A549 (cell line): Measurements from ENCODE around the gene ZBTB49. TPM values are rescaled to one million over a fixed set of nuclear protein-coding genes. Genes with fewer than 3 reads are reported as not detected.

Experiments
- ATAC-seq, 2 experiments: fragments of 200-7000 bp in 1 of 2; fragments of >200 bp in 1 of 2; cut with Nextera tagmentation in 1 of 2; cut with Tn5 transposase in 1 of 2; 3 replicates each; pipeline versions ENCODE4 v1.8.0 to v1.9.1; 2018 to 2020; ENCODE audit warnings: mild to moderate bottlenecking in 1 of 2, moderate library complexity in 1 of 2
- CTCF ChIA-PET: fragments of 300-600 bp; sonication (Branson Sonifier 250); formaldehyde crosslinking; extraction: SDS; loops from one replicate; lab custom pipeline; 2021; ENCODE audit warnings: antibody characterized with exemption, inconsistent platforms; lab: Yijun Ruan, JAX
- POLR2A ChIA-PET: fragments of 350-600 bp; formaldehyde crosslinking; extraction: SDS; loops from one replicate; lab custom pipeline; 2021; ENCODE audit warnings: antibody characterized with exemption, inconsistent platforms; lab: Yijun Ruan, JAX
- DNase-seq, 2 experiments: peaks; one replicate each; pipeline versions ENCODE4 v3.0.0 to v3.0.0-alpha.2; 2011 to 2016; ENCODE audit warnings: low read depth in 1 of 2, low spot score in 1 of 2
- FAIRE-seq: peaks from 2 replicates; lab custom pipeline; 2011; peaks lifted over from hg19 to GRCh38; lab: Jason Lieb, UNC
- H3K27ac ChIP-seq, 2 experiments: fragments of >200 bp; sonication (Bioruptor Twin); formaldehyde crosslinking; 3 replicates each; pipeline ENCODE4 v1.5.1; 2016 to 2017
- H3K4me1 ChIP-seq: fragments of >200 bp; sonication (Bioruptor Twin); formaldehyde crosslinking; 3 replicates; pipeline ENCODE4 v1.6.1; 2016
- H3K4me2 ChIP-seq: fragments of >200 bp; sonication (Bioruptor Twin); formaldehyde crosslinking; 3 replicates; pipeline ENCODE4 v1.6.1; 2016
- H3K4me3 ChIP-seq: fragments of >200 bp; sonication (Bioruptor Twin); formaldehyde crosslinking; 3 replicates; pipeline ENCODE4 v1.5.1; 2016
- H3K9me3 ChIP-seq: fragments of >200 bp; sonication (Bioruptor Twin); formaldehyde crosslinking; 3 replicates; pipeline ENCODE4 v1.6.1; 2016
- BHLHE40 ChIP-seq: IDR thresholded peaks from 2 replicates; pipeline ENCODE4 v1.6.1; 2012; ENCODE audit warnings: low read depth, low read length, inconsistent platforms
- CBX8 ChIP-seq: fragments of 200-600 bp; sonication (generic); IDR thresholded peaks from 2 replicates; pipeline ENCODE4 v1.6.1; 2016
- CEBPB ChIP-seq, 2 experiments: fragments of >200 bp in 1 of 2; sonication (Bioruptor Twin) in 1 of 2; formaldehyde crosslinking in 1 of 2; IDR thresholded peaks; 2 replicates each; pipeline ENCODE4 v1.6.1; 2012 to 2016
- CHD2 ChIP-seq: fragments of 150-350 bp; IDR thresholded peaks from 2 replicates; pipeline ENCODE4 v1.6.1; 2014; ENCODE audit warnings: low read length; ENCODE audit not compliant: partially characterized antibody
- EHF ChIP-seq: fragments of 250-450 bp; sonication (Bioruptor Pico); IDR thresholded peaks from 2 replicates; pipeline ENCODE4 v1.5.0; 2020; ENCODE audit warnings: mild to moderate bottlenecking
- EP300 ChIP-seq, 2 experiments: fragments of >200 bp; sonication (Bioruptor Twin); formaldehyde crosslinking; IDR thresholded peaks; 2 replicates in 1 of 2; 3 replicates in 1 of 2; pipeline ENCODE4 v1.6.1; 2016 to 2017
- FOSB ChIP-seq: fragments of 250-450 bp; sonication (Bioruptor Pico); IDR thresholded peaks from 2 replicates; pipeline ENCODE4 v1.5.0; 2020; ENCODE audit warnings: mild to moderate bottlenecking, moderate library complexity
- FOXS1 ChIP-seq: fragments of 250-450 bp; sonication (Bioruptor Pico); IDR thresholded peaks from 2 replicates; pipeline ENCODE4 v1.5.0; 2020; ENCODE audit warnings: mild to moderate bottlenecking, moderate library complexity
- HEYL ChIP-seq: fragments of 250-450 bp; sonication (Bioruptor Pico); IDR thresholded peaks from 2 replicates; pipeline ENCODE4 v1.8.0; 2021; ENCODE audit warnings: mild to moderate bottlenecking, moderate library complexity
- HOXA7 ChIP-seq: fragments of 250-450 bp; sonication (Bioruptor Pico); IDR thresholded peaks from 2 replicates; pipeline ENCODE4 v1.5.0; 2020; ENCODE audit warnings: mild to moderate bottlenecking, moderate library complexity
- HOXB13 ChIP-seq: fragments of 250-450 bp; sonication (Bioruptor Pico); IDR thresholded peaks from 2 replicates; pipeline ENCODE4 v1.5.0; 2020; ENCODE audit warnings: low read depth, mild to moderate bottlenecking, moderate library complexity
- HOXB5 ChIP-seq: fragments of 250-450 bp; sonication (Bioruptor Pico); IDR thresholded peaks from 2 replicates; pipeline ENCODE4 v1.5.0; 2020; ENCODE audit warnings: mild to moderate bottlenecking, moderate library complexity
- MAFK ChIP-seq: fragments of 450-650 bp; IDR thresholded peaks from 2 replicates; pipeline ENCODE4 v1.6.1; 2014; ENCODE audit not compliant: partially characterized antibody
- MAZ ChIP-seq: fragments of 150-350 bp; IDR thresholded peaks from 2 replicates; pipeline ENCODE4 v1.6.1; 2014; ENCODE audit warnings: antibody characterized with exemption, low read depth, low read length, borderline replicate concordance
- MYC ChIP-seq: IDR thresholded peaks from 2 replicates; pipeline ENCODE4 v1.6.1; 2012; ENCODE audit warnings: mild to moderate bottlenecking, inconsistent platforms, low read length, improper control_type of control experiment, borderline replicate concordance
- NPAS2 ChIP-seq: fragments of 250-450 bp; sonication (Bioruptor Pico); IDR thresholded peaks from 2 replicates; pipeline ENCODE4 v1.8.0; 2022; ENCODE audit warnings: mild to moderate bottlenecking, moderate library complexity, borderline replicate concordance
- NR3C1 ChIP-seq: fragments of >200 bp; sonication (Bioruptor Twin); formaldehyde crosslinking; IDR thresholded peaks from 3 replicates; pipeline ENCODE4 v1.6.1; 2017
- PBX3 ChIP-seq: IDR thresholded peaks from 2 replicates; pipeline ENCODE4 v1.6.1; 2012
- PHF8 ChIP-seq: fragments of 200-600 bp; sonication (generic); IDR thresholded peaks from 2 replicates; pipeline ENCODE4 v1.6.1; 2016; ENCODE audit warnings: low read depth, mild to moderate bottlenecking, antibody characterized with exemption, moderate library complexity, borderline replicate concordance
- POLR2A ChIP-seq: IDR thresholded peaks from 2 replicates; pipeline ENCODE4 v1.6.1; 2012; ENCODE audit warnings: mild to moderate bottlenecking, low read length
- POLR2AphosphoS2 ChIP-seq: conservative IDR thresholded peaks from 2 replicates; pipeline ENCODE4 v1.6.1; 2012; ENCODE audit warnings: low read length, improper control_type of control experiment, inconsistent platforms
- RFX5 ChIP-seq: fragments of 450-650 bp; IDR thresholded peaks from 2 replicates; pipeline ENCODE4 v1.7.1; 2014; ENCODE audit warnings: antibody characterized with exemption, mild to moderate bottlenecking, moderate library complexity
- SMC3 ChIP-seq: fragments of >200 bp; sonication (Bioruptor Twin); formaldehyde crosslinking; IDR thresholded peaks from 3 replicates; pipeline ENCODE4 v1.6.1; 2018; ENCODE audit warnings: inconsistent platforms
- SREBF2 ChIP-seq: fragments of 450-650 bp; IDR thresholded peaks from 2 replicates; pipeline ENCODE4 v1.6.1; 2014; ENCODE audit warnings: mild to moderate bottlenecking, moderate library complexity
- TFCP2L1 ChIP-seq: fragments of 250-450 bp; sonication (Bioruptor Pico); IDR thresholded peaks from 2 replicates; pipeline ENCODE4 v1.5.0; 2021; ENCODE audit warnings: mild to moderate bottlenecking
- ZC3H11A ChIP-seq: fragments of 450-650 bp; IDR thresholded peaks from 2 replicates; pipeline ENCODE4 v1.6.1; 2014; ENCODE audit warnings: antibody characterized with exemption, mild to moderate bottlenecking
- ZSCAN20 ChIP-seq: fragments of 250-450 bp; sonication (Bioruptor Pico); IDR thresholded peaks from 2 replicates; pipeline ENCODE4 v1.8.0; 2022; ENCODE audit warnings: mild to moderate bottlenecking, moderate library complexity
- WGBS: methylation state at CpG from one replicate; pipeline ENCODE4 v1.1.6; 2017; ENCODE audit errors: missing lambda C conversion rate; 5-methylcytosine and 5-hydroxymethylcytosine counted together
- polyA plus RNA-seq, 4 experiments: library from polyadenylated mRNA; depleted of rRNA in 3 of 4; stranded (reverse); fragments of >200 nt; fragmentation: RNase III in 1 of 4; extraction: RNeasy Plus Mini Kit Qiagen cat#74134 plus additional on column Dnase treatment in 1 of 4; gene quantifications; 2 replicates in 3 of 4; 3 replicates in 1 of 4; pipeline ENCODE4 v1.2.3, GENCODE V29; 2011 to 2017
- TF ChIP-seq, protein P1 (sequence below): IDR thresholded peaks from 2 replicates; pipeline ENCODE4 v1.6.1; 2012; ENCODE audit warnings: low read depth, borderline replicate concordance
- TF ChIP-seq, protein P2 (sequence below): fragments of >200 bp; sonication (Bioruptor Twin); formaldehyde crosslinking; IDR thresholded peaks from 3 replicates; pipeline ENCODE4 v1.6.1; 2016
- TF ChIP-seq, protein P3 (sequence below): fragments of 250-450 bp; sonication (Bioruptor Pico); IDR thresholded peaks from 2 replicates; pipeline ENCODE4 v1.5.0; 2020; ENCODE audit warnings: low read depth, mild to moderate bottlenecking, moderate library complexity
- TF ChIP-seq, protein P4 (sequence below): fragments of >200 bp; sonication (Bioruptor Twin); formaldehyde crosslinking; IDR thresholded peaks from 2 replicates; pipeline ENCODE4 v1.6.1; 2016

ZBTB49 gene
- polyA plus RNA-seq, 2 of the 4 experiments (the other 2 are of a cell fraction): 1.9 to 3.1 TPM

GRCh38 chr4:4302001-4302400 is 11.9 kb downstream of the ZBTB49 start:
- Histone ChIP-seq H3K4me3 (no peak overlapping the region), H3K9me3 (no peaks in the 10 kb centered on the region), H3K4me2 (no peak overlapping the region), H3K27ac (no peak overlapping the region), H3K4me1 (no peaks in the 10 kb centered on the region)
- no peak for DNase-seq
- TF ChIP-seq, protein P1, sequence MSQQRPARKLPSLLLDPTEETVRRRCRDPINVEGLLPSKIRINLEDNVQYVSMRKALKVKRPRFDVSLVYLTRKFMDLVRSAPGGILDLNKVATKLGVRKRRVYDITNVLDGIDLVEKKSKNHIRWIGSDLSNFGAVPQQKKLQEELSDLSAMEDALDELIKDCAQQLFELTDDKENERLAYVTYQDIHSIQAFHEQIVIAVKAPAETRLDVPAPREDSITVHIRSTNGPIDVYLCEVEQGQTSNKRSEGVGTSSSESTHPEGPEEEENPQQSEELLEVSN: no peak
- TF ChIP-seq PHF8 (no peak), CHD2 (no peak), CBX8 (no peak), POLR2A (no peak), BHLHE40 (no peak), NPAS2 (CRISPR knock-in tag) (no peak), MYC (no peak), EP300 (IDR thresholded peaks at IDR 0.05) (no peak), TFCP2L1 (CRISPR knock-in tag) (no peak), RFX5 (no peak), MAFK (no peak), HOXB5 (CRISPR knock-in tag) (no peak), FOXS1 (no peak)
- TF ChIP-seq, protein P2, sequence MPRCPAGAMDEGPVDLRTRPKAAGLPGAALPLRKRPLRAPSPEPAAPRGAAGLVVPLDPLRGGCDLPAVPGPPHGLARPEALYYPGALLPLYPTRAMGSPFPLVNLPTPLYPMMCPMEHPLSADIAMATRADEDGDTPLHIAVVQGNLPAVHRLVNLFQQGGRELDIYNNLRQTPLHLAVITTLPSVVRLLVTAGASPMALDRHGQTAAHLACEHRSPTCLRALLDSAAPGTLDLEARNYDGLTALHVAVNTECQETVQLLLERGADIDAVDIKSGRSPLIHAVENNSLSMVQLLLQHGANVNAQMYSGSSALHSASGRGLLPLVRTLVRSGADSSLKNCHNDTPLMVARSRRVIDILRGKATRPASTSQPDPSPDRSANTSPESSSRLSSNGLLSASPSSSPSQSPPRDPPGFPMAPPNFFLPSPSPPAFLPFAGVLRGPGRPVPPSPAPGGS: no peak
- TF ChIP-seq, protein P3, sequence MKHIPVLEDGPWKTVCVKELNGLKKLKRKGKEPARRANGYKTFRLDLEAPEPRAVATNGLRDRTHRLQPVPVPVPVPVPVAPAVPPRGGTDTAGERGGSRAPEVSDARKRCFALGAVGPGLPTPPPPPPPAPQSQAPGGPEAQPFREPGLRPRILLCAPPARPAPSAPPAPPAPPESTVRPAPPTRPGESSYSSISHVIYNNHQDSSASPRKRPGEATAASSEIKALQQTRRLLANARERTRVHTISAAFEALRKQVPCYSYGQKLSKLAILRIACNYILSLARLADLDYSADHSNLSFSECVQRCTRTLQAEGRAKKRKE (CRISPR knock-in tag): no peak
- TF ChIP-seq, protein P4, sequence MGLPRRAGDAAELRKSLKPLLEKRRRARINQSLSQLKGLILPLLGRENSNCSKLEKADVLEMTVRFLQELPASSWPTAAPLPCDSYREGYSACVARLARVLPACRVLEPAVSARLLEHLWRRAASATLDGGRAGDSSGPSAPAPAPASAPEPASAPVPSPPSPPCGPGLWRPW: no peak
- ChIA-PET POLR2A (no interaction called here), CTCF (interaction anchor here (0.6 kb wide), 1 partner anchor 8 kb away, joined by 3 read pairs; no protein-coding TSS in a partner anchor)
- no peak for FAIRE-seq
- ATAC-seq: no peak
- WGBS: 90% methylated on average over 5 of the region's 5 CpGs

DNA sequence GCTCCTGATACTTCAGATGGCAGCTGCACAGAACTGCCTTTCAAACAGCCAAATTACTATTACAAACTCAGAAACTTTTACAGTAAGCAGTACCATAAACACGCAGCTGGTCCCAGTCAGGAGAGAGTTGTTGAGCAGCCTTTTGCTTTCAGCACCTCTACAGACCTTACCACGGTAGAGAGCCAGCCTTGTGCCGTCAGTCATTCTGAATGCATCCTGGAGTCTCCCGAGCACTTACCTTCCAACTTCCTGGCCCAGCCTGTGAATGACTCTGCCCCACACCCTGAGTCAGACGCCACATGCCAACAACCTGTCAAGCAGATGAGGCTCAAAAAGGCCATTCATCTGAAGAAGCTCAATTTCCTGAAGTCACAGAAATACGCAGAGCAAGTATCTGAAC is 12.4 kb downstream of the ZBTB49 start:
- POLR2A ChIA-PET: no interaction called here
- Histone ChIP-seq H3K27ac (no peak overlapping the region), H3K4me1 (no peaks in the 10 kb centered on the region), H3K4me2 (no peak overlapping the region), H3K4me3 (no peak overlapping the region), H3K9me3 (no peaks in the 10 kb centered on the region)
- no peak for FAIRE-seq
- 79% methylated on average over 5 of the region's 6 CpGs for WGBS
- CTCF ChIA-PET: interaction anchor here (0.6 kb wide), 1 partner anchor 9 kb away, joined by 3 read pairs; no protein-coding TSS in a partner anchor
- TF ChIP-seq CEBPB (IDR thresholded peaks at IDR 0.05): no peak
- no peak for TF ChIP-seq HOXA7 (CRISPR knock-in tag)
- no peak for TF ChIP-seq SREBF2
- no peak for TF ChIP-seq SMC3
- TF ChIP-seq MAZ: no peak
- TF ChIP-seq FOSB: no peak
- TF ChIP-seq HEYL: no peak
- TF ChIP-seq MYC: no peak
- TF ChIP-seq POLR2AphosphoS2: no peak
- no peak for TF ChIP-seq ZC3H11A
- TF ChIP-seq, protein P1: no peak
- TF ChIP-seq ZSCAN20 (CRISPR knock-in tag): no peak
- TF ChIP-seq NR3C1: no peak
- no peak for TF ChIP-seq EHF
- no peak for TF ChIP-seq CHD2
- TF ChIP-seq HOXB13 (CRISPR knock-in tag): no peak
- no peak for TF ChIP-seq PBX3
- no peak for DNase-seq
- ATAC-seq: no peak
